A375 (cell line): ENCODE data around the gene MED20. TPM values are rescaled to one million over a fixed set of nuclear protein-coding genes. Genes with fewer than 3 reads are reported as not detected.

Experiments
- small RNA-seq: library from RNA; depleted of rRNA; stranded (forward); fragments of <200 nt; gene quantifications from one replicate; pipeline ENCODE3, GENCODE V24; 2014
- total RNA-seq: library from RNA; depleted of rRNA; stranded (reverse); fragments of >200 nt; shearing (Covaris generic); gene quantifications from 2 replicates; pipeline ENCODE4 v1.2.3, GENCODE V29; 2014; rRNA removed

MED20 gene
- total RNA-seq = 13.8 and 16.7 TPM in 2 replicates

GRCh38 chr6:41920921-41921711 is at the start of gene MED20, which contains the start of gene BYSL:
TSS of gene MED20 (minus strand) at chr6:41921139. CDS start at chr6:41921018, 121 bp downstream.
TSS of gene BYSL (plus strand) at chr6:41921499. CDS start at chr6:41921563, 64 bp downstream.

GRCh38 chr6:41941280-41942066 is 20.5 kb upstream of the MED20 start, which contains the start of gene CCND3:
TSS of gene CCND3 (minus strand) at chr6:41941808. CDS start at chr6:41941649, 159 bp downstream.

GRCh38 chr6:41895300-41896233 is 25.4 kb downstream of the MED20 start, which contains the start of gene USP49:
TSS of gene USP49 (minus strand) at chr6:41895375. CDS start at chr6:41806983, 88,392 bp downstream.

Small RNA genes lying within 50 kb of the gene (small RNA-seq; reads per million reads assigned to genes)
- not detected for gene RF00019

Other genes starting within 250 kb of the MED20 start
- gene TFEB, start 185.5 kb downstream of the MED20 start, total RNA-seq = 3.3 TPM in 2 replicates
- not detected in 2 replicates for gene PGC, start 173.7 kb downstream of the MED20 start, total RNA-seq
- 3.1 TPM in 2 replicates for gene FRS3, start 141.2 kb downstream of the MED20 start, total RNA-seq
- gene PRICKLE4, start 140.4 kb downstream of the MED20 start, total RNA-seq = not detected in 2 replicates
- 94.8 and 96.0 TPM in 2 replicates for gene TOMM6, start 133.4 kb downstream of the MED20 start, total RNA-seq
- 1.2 and 1.8 TPM in 2 replicates for gene USP49, start 25.8 kb downstream of the MED20 start, total RNA-seq
- 39.5 and 45.9 TPM in 2 replicates for gene BYSL, start 360 bp upstream of the MED20 start, total RNA-seq
- 21.5 and 28.5 TPM in 2 replicates for gene CCND3, start 20.7 kb upstream of the MED20 start, total RNA-seq
- 20.0 and 31.9 TPM in 2 replicates for gene TAF8, start 129.4 kb upstream of the MED20 start, total RNA-seq
- not detected in 2 replicates for gene C6orf132, start 221.5 kb upstream of the MED20 start, total RNA-seq